SH-SY5Y (cell line): ENCODE results near the gene TTLL13.

Experiments
- GATA2 ChIP-seq: IDR thresholded peaks from 2 replicates; pipeline ENCODE4 v1.6.1; 2011; ENCODE audit warnings: mild to moderate bottlenecking, low read depth, low read length
- GATA3 ChIP-seq: IDR thresholded peaks from 2 replicates; pipeline ENCODE4 v1.6.1; 2011; ENCODE audit warnings: low read depth, mild to moderate bottlenecking, low read length, moderate library complexity

TTLL13 gene

GRCh38 chr15:90211440-90212143 lies 37.8 kb upstream of the TTLL13 start:
- no peak for TF ChIP-seq GATA3
- no peak for TF ChIP-seq GATA2

GRCh38 chr15:90212221-90213098 lies 36.9 kb upstream of the TTLL13 start:
- TF ChIP-seq GATA3 (no peak), GATA2 (no peak)

GRCh38 chr15:90213122-90213817 lies 36.1 kb upstream of the TTLL13 start:
- TF ChIP-seq GATA3 = no peak
- TF ChIP-seq GATA2 = no peak

GRCh38 chr15:90213818-90214204 lies 35.5 kb upstream of the TTLL13 start:
- no peak for TF ChIP-seq GATA3
- TF ChIP-seq GATA2 = no peak

- TF ChIP-seq GATA2 (no peak), GATA3 (no peak)
Measured at GRCh38 chr15:90214553-90215196, 34.7 kb upstream of the TTLL13 start.

- TF ChIP-seq GATA2 (no peak), GATA3 (no peak)
Measured at GRCh38 chr15:90217671-90218394, 31.5 kb upstream of the TTLL13 start.

GRCh38 chr15:90219421-90220141 lies 29.8 kb upstream of the TTLL13 start:
- TF ChIP-seq GATA3 = no peak
- TF ChIP-seq GATA2 = no peak

GRCh38 chr15:90221246-90221900 lies 28.0 kb upstream of the TTLL13 start:
- no peak for TF ChIP-seq GATA3
- no peak for TF ChIP-seq GATA2

GRCh38 chr15:90222547-90222946 lies 26.8 kb upstream of the TTLL13 start:
- TF ChIP-seq GATA3 (no peak), GATA2 (no peak)

- TF ChIP-seq GATA3 (no peak), GATA2 (no peak)
Measured at GRCh38 chr15:90223441-90224165, 25.8 kb upstream of the TTLL13 start.

- no peak for TF ChIP-seq GATA2
- TF ChIP-seq GATA3 = no peak
Measured at GRCh38 chr15:90225047-90225446, 24.3 kb upstream of the TTLL13 start.
